COLO668 (cell line): ENCODE data around the gene NKX2-8.
"Not testable (repeated sequence)": the region's sequence is repeated elsewhere in the genome, so short reads cannot be mapped to it uniquely, and the experiment has no call there.

Experiments used
- DNase-seq: peaks from one replicate; lab custom pipeline; 2025; ENCODE audit not compliant: unreplicated experiment; lab: John Stamatoyannopoulos, UW

The NKX2-8 gene

GRCh38 chr14:36580141-36580855 is 2.1 kb downstream of the NKX2-8 start:
- no peak for DNase-seq

GRCh38 chr14:36579573-36580140 is 2.8 kb downstream of the NKX2-8 start:
- no peak for DNase-seq

DNA sequence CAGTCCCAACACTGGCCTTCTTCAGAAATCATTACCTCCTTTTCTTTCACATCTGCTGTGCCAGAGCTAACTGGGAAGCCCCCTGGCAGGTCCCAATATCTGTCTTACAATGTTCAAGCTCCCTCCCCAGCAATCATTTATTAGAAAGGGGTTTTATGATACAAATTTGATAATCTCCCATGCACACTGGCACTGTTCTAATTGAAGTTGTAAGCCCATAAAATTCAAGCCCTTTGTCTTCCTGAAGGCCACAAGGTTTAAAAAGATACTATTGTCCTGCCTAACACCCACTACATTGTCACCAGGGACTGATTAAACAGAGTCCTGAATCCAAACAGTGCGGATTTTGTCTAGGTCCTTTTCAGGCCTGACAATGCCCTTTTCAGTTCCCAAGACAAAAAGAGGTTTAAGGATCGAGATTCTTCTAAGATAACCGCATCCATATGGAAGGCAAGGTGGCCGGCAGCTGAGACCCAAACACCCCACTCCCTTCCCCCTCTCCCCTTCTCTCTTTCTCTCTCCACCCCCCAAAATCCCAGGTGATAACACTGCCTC is 3.3 kb downstream of the NKX2-8 start:
- DNase-seq = no peak

GRCh38 chr14:36570065-36570464 is 12.3 kb downstream of the NKX2-8 start:
- no peak for DNase-seq

- DNase-seq = peak; percentile 43
These were observed 25.5 kb downstream of the NKX2-8 start for GRCh38 chr14:36556811-36557433.

DNA sequence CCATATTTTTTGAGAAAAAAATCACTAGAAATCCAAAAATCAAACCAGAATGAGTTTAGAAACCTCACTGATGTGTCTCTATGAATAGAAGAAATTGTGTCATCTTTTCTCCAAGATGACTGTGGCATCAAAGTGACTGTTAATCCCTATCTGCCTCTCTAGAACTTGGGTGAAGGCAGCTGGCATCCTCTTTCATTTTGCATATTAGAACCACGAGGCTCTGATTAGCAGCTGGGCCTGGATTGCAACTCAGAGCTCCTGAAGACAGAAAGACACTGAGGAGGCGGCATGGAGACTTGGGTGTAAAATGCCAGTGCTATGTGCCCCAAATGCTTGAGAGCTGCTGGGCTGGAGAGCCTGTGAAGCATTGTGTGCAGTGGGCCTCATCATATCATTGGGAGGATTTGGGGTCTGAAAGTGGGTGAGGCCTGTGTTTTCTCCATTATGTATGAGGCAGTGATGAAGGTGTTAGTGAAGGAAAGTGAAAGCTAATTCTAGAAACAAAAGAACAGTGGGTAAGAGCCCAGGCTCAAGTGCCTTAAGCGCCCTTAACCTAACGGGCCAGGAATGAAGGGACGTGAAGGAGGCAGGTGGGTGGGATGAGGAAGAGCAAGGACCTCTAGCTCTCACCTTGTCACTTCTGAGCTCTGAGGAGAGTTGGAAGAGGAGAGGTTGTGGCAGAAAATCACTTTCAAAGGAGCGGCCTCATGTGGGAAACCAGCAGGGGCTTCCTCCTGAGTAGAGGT is 26.2 kb downstream of the NKX2-8 start:
- no peak for DNase-seq

GRCh38 chr14:36553656-36554260 is 28.7 kb downstream of the NKX2-8 start:
- DNase-seq = peak; percentile 27

DNA sequence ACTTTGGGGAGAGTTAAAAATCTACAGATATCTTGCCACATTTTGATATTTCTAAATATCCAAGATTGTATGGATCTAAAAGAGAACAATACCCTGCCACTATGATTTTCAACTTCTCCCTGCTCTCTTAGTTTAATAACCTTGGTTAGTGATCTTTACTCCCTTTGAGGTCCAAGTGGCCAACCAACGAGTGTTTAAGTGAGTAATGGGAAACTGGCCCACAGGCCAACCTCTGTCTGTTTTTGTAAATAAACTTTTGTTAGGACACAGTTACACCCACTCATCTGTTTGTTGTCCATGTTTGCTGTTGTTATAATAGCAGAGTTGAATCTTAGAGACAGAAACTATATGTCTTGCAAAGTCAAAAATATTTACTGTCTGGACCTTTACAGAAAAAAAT is 31.5 kb downstream of the NKX2-8 start:
- no peak for DNase-seq

GRCh38 chr14:36544280-36544679 is 38.1 kb downstream of the NKX2-8 start:
- DNase-seq = not testable (repeated sequence)

GRCh38 chr14:36538051-36538450 is 44.4 kb downstream of the NKX2-8 start:
- DNase-seq = no peak
